Stimulated activated CD4-positive, alpha-beta T cell treated with anti-CD3 and anti-CD28 coated beads, Interleukin-4, amount 100 ng/mL, for 24 hours (primary cell): ENCODE measurements around the gene APOE.
"Not testable (repeated sequence)": the region's sequence is repeated elsewhere in the genome, so short reads cannot be mapped to it uniquely, and the experiment has no call there.

Source experiments
- DNase-seq: peaks from one replicate; pipeline ENCODE4 v3.0.0-alpha.2; 2020

APOE gene

DNA sequence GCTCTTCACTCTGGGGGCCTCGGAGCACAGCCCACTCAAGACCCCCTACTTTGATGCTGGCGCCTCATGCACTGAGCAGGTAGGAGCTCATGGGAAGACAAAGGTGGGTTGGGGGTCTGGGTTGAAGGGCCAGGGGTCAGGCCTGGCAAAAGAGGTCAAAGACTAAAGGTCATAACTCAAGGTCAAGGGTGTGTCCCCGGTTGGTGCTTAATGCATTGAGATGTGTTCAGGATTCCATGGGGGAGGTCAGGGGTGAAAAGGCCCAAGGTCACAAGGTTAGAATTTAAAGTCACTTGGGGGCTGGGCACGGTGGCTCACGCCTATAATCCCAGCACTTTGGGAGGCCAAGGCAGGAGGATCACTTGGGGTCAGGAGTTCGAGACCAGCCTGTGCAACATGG, 19.5 kb upstream of the APOE start:
- no peak for DNase-seq

DNA sequence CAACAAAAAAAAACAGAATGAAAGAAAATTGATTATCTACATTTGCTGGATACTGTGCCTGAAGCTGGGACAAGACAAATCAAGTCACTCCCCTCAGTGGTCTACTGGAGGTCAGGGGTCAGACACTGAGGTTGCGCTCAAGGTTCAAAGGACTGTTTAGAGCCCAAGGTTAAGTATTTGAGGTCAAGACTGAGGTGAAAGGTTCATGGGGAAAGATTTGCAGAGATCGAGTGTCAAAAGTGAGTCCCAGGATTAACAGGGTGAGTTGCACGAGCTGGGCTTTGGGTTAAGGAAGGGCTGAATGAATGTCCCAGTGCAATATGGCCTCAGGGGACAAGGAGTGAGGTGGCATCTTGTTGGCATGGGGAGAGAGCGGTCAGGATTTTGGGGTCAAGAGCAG, 17.9 kb upstream of the APOE start:
- no peak for DNase-seq

DNA sequence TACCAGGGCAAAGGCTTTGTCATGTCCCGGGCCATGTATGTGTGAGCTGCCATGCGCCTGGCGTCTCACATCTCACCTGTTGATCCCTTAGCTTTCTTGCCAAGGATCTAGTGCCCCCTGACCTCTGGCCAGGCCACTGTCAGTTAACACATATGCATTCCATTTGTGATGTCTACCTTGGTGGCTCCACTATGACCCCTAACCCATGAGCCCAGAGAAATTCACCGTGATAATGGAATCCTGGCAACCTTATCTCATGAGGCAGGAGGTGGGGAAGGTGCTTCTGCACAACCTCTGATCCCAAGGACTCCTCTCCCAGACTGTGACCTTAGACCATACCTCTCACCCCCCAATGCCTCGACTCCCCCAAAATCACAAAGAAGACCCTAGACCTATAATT, 17.3 kb upstream of the APOE start:
- DNase-seq: not testable (repeated sequence)

DNA sequence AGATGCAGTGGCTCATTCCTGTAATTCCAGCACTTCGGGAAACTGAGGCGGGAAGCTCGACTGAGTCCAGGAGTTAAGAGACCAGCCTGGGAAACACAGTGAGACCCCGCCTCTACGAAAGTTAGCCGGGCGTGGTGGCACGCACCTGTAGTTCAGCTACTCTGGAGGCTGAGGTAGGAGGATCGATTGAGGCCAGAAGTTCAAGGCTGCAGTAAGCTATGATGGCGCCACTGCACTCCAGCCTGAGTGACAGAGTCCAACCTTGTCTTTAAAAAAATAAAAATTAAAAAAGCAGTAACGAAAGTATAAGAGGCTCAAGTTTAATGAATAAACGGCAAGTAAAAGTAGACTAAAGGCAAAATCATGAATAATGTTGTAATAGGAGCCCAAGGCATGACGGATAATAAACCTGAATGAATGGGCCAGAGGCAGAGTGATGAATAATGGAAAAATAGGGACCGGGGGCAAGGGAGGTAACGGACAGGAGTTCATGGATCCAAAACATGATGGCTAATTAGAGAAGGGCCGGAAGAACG, 15.7 kb upstream of the APOE start:
- DNase-seq: no peak

DNA sequence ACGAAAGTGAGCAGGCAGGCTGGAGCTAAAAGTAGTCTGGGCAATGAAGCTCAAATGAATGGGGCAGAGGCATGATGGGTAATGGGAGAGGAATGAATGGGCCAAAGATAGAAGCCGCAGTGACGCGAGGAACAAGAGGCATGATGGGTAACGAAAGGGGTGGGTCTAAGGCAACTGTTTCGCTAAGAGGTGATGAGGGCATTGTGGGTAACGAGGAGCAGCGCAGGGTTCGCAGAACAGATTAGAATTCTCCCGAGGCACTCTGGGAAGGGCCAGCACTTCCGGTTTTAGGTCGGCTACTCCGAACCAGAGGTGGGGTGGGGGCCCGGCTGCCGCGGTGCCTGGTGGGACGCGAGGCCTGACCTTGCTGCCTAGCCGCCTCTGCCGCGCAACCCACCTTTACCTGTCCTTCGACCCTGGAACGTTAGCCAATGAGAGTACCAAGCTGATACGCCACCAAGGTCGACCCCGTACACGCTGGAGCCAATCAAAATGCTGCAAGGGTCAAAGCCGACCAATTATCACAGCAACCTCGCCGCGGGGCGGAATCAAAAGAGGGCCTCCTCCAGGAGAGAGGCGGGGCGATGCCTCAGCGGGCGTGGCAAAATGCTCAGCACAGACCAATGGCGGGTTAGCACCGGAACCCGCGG, 15.1 kb upstream of the APOE start:
- DNase-seq: peak; percentile 100

DNA sequence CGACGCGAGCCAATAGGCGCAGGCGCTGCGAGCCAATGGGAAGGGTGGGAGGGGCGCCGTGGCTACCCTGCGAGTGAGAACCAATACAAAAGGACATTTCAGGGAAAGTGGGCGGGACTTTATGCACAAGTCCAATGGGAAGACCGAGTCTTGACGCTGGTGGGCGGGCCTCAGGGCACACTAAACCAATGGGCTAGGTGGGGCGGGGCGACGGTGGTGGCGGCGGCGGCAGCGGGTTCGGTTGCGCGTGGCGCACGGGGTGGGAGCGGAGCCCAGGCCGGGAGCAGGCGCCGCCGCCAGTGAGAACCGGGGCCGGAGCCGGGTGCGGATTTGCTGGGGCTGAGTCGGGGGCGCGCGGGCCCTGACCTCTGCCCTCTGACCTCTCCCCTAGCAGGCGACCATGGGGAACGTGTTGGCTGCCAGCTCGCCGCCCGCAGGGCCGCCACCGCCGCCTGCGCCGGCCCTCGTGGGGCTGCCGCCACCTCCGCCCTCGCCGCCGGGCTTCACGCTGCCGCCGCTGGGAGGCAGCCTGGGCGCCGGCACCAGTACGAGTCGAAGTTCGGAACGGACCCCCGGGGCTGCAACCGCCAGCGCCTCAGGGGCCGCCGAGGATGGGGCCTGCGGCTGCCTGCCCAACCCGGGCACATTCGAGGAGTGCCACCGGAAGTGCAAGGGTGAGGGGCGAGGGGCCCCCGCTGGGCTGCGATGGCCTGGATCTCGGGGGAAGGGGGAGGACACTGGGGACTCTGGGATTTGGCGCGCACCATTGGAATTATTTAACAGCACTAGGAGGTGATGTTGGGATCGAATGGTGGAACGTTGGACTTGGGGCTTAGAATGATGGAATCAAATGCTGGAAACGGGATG, 14.3 kb upstream of the APOE start, which contains the start of gene TOMM40:
Gene TOMM40, plus strand, starts transcription at position 239 of the 867 bp plus-strand sequence. Its CDS starts 162 bp downstream, at position 401.
- peak; percentile 26 for DNase-seq

DNA sequence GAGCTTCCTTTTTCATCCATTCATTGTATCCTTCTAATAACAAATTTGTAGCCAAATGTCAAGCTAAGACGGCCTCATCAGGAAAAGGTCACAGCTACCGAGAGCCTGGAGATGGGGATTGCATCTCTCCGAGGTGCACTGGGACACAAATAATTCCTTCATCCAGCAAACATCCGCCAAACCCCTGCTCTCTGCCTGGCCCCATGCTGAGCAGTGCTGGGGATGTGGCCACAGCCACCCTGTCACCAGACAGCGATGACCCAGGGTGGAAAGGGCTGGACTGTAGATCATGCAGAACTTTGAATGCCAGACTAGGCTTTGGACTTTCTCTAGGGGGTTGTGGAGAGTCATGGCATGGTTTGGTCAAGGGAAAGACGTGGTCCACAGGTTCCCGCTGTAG, 12.7 kb upstream of the APOE start:
- DNase-seq: no peak

DNA sequence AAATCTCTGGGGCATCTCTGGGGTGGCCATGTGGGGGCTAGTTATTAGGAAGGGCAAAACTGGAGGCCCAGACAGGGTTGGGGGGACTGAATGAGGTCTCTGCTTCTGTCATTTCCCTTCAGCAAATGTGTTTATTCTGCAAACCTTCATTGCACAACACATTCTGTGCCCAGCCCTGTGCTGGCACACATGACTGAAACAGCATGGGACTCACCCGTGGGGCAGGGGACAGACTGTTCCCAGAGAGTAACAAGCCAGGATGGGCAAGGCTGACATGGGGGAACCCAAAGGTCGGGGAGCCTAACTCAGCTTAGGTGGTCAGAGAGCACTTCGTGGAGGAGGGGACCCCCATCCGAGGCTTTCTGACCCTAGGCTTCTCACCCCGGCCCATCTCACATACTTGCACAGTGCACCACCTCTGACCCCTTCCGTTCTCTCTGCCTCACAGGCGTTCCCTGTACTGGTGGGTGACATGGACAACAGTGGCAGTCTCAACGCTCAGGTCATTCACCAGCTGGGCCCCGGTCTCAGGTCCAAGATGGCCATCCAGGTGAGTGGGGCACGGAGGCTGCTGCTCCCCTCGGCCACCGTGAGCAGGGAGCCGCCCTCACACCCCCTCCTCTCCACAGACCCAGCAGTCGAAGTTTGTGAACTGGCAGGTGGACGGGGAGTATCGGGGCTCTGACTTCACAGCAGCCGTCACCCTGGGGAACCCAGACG, 12.1 kb upstream of the APOE start:
- DNase-seq: no peak

DNA sequence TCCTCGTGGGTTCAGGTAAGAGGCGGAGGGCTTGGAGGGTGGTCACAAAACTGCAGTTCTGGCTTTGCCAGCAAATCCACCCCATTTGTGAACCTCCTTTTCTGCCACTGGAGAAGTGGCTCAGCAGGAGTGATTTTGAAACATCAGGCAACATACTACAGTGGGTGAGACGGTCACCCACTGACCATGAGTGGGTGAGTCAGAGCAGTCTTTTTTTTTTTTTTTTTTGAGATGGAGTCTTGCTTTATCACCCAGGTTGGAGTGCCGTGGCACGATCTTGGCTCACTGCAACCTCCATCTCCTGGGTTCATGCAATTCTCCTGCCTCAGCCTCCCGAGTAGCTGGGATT, 11.6 kb upstream of the APOE start:
- no peak for DNase-seq

DNA sequence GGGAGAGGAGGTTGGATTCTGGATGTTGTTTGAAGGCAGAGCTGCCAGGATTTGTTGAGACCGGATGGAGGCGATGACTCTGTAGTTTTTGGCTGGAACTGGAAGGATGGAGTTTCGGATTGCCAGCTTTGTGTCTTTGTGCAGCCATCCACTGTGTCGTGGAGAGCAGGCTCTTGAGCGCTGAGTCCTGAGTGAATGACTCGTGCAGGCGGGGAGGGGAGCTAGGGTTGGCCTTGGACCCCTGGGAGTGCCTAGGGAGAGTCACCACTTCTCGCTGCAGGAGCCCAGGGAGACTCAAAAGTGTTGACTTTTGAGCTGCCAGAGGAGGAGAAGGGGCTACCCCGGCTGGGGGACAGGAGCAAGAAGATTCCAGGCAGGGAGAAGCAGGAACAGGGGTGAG, 10.7 kb upstream of the APOE start:
- no peak for DNase-seq

DNA sequence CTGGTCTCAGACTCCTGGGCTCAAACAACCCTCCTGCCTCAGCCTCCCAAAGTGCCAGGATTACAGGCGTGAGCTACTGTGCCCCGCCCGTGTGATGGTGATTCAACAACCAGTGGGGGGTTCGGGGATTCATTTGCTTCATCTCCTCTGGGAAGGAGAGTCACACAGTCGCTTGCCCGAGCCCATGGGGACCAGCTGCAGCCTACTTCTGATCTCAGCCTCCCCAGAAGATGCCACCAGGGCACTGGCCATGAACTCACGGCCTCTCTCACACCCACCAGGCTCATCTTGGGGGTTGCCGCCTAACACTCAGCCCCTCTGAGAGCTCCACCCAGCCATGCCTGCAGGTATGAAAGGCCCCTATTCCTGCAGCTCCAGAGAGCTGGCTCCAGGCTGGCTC, 7.8 kb upstream of the APOE start:
- DNase-seq: no peak

DNA sequence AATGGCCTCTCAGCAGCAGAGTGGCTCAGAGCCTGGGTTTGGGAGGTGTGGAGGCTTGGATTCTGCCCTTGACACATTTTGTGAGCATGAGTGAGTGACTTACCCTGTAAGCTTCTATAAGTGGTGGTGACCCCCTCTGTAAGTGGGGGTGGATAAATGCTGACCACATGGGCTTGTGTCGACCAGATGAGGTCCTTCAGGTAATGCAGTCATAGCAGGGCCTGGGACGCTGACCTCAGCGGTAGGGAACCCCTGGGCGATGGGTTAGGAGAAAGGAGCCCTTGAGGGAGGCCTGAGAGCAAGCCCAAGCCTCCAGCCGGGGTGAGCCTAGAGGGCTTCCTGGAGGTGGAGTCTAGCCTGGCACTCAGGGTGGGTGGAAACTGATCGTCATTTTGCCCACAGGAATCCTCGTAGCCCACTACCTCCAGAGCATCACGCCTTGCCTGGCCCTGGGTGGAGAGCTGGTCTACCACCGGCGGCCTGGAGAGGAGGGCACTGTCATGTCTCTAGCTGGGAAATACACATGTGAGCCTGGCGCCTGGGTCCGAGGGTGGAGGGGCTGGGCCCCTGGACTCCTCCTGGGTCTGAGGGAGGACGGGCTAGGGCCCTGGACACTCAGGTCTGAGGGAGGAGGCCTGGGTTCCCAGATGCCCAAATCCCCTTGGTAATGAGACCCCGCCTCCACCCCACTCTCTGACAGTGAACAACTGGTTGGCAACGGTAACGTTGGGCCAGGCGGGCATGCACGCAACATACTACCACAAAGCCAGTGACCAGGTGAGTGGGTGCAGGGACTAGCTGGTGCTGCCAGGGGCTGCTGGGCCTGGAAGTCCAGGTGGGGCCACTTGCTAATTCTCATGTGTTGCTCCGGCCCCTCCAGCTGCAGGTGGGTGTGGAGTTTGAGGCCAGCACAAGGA, 5.0 kb upstream of the APOE start:
- DNase-seq: no peak

DNA sequence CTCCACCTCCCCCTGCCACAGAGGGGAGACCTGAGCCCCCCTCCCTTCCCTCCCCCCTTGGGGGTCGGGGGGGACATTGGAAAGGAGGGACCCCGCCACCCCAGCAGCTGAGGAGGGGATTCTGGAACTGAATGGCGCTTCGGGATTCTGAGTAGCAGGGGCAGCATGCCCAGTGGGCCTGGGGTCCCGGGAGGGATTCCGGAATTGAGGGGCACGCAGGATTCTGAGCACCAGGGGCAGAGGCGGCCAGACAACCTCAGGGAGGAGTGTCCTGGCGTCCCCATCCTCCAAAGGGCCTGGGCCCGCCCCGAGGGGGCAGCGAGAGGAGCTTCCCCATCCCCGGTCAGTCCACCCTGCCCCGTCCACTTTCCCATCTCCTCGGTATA, 2.4 kb upstream of the APOE start:
- DNase-seq: no peak

DNA sequence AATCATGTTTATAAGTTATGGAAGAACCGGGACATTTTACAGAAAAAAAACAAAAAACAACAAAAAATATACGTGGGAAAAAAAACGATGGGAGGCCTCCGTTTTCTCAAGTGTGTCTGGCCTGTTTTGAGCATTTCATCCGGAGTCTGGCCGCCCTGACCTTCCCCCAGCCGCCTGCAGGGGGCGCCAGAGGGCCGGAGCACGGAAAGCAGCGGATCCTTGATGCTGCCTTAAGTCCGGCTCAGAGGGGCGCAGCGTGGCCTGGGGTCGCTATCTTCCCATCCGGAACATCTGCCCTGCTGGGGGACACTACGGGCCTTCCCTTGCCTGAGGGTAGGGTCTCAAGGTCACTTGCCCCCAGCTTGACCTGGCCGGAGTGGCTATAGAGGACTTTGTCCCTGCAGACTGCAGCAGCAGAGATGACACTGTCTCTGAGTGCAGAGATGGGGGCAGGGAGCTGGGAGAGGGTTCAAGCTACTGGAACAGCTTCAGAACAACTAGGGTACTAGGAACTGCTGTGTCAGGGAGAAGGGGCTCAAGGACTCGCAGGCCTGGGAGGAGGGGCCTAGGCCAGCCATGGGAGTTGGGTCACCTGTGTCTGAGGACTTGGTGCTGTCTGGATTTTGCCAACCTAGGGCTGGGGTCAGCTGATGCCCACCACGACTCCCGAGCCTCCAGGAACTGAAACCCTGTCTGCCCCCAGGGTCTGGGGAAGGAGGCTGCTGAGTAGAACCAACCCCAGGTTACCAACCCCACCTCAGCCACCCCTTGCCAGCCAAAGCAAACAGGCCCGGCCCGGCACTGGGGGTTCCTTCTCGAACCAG, 1.8 kb upstream of the APOE start:
- peak; percentile 78 for DNase-seq

DNA sequence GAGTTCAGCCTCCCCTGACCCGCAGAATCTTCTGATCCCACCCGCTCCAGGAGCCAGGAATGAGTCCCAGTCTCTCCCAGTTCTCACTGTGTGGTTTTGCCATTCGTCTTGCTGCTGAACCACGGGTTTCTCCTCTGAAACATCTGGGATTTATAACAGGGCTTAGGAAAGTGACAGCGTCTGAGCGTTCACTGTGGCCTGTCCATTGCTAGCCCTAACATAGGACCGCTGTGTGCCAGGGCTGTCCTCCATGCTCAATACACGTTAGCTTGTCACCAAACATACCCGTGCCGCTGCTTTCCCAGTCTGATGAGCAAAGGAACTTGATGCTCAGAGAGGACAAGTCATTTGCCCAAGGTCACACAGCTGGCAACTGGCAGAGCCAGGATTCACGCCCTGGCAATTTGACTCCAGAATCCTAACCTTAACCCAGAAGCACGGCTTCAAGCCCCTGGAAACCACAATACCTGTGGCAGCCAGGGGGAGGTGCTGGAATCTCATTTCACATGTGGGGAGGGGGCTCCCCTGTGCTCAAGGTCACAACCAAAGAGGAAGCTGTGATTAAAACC, 1.1 kb upstream of the APOE start:
- no peak for DNase-seq

DNA sequence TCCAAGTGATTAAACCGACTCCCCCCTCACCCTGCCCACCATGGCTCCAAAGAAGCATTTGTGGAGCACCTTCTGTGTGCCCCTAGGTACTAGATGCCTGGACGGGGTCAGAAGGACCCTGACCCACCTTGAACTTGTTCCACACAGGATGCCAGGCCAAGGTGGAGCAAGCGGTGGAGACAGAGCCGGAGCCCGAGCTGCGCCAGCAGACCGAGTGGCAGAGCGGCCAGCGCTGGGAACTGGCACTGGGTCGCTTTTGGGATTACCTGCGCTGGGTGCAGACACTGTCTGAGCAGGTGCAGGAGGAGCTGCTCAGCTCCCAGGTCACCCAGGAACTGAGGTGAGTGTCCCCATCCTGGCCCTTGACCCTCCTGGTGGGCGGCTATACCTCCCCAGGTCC, 2.0 kb downstream of the APOE start:
- DNase-seq: no peak

DNA sequence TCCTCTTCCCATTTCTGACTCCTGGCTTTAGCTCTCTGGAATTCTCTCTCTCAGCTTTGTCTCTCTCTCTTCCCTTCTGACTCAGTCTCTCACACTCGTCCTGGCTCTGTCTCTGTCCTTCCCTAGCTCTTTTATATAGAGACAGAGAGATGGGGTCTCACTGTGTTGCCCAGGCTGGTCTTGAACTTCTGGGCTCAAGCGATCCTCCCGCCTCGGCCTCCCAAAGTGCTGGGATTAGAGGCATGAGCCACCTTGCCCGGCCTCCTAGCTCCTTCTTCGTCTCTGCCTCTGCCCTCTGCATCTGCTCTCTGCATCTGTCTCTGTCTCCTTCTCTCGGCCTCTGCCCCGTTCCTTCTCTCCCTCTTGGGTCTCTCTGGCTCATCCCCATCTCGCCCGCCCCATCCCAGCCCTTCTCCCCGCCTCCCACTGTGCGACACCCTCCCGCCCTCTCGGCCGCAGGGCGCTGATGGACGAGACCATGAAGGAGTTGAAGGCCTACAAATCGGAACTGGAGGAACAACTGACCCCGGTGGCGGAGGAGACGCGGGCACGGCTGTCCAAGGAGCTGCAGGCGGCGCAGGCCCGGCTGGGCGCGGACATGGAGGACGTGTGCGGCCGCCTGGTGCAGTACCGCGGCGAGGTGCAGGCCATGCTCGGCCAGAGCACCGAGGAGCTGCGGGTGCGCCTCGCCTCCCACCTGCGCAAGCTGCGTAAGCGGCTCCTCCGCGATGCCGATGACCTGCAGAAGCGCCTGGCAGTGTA, 2.7 kb downstream of the APOE start:
- no peak for DNase-seq

DNA sequence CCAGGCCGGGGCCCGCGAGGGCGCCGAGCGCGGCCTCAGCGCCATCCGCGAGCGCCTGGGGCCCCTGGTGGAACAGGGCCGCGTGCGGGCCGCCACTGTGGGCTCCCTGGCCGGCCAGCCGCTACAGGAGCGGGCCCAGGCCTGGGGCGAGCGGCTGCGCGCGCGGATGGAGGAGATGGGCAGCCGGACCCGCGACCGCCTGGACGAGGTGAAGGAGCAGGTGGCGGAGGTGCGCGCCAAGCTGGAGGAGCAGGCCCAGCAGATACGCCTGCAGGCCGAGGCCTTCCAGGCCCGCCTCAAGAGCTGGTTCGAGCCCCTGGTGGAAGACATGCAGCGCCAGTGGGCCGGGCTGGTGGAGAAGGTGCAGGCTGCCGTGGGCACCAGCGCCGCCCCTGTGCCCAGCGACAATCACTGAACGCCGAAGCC, 3.3 kb downstream of the APOE start:
- no peak for DNase-seq

DNA sequence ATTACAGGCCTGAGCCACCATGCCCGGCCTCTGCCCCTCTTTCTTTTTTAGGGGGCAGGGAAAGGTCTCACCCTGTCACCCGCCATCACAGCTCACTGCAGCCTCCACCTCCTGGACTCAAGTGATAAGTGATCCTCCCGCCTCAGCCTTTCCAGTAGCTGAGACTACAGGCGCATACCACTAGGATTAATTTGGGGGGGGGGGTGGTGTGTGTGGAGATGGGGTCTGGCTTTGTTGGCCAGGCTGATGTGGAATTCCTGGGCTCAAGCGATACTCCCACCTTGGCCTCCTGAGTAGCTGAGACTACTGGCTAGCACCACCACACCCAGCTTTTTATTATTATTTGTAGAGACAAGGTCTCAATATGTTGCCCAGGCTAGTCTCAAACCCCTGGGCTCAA, 4.2 kb downstream of the APOE start:
- no peak for DNase-seq

DNA sequence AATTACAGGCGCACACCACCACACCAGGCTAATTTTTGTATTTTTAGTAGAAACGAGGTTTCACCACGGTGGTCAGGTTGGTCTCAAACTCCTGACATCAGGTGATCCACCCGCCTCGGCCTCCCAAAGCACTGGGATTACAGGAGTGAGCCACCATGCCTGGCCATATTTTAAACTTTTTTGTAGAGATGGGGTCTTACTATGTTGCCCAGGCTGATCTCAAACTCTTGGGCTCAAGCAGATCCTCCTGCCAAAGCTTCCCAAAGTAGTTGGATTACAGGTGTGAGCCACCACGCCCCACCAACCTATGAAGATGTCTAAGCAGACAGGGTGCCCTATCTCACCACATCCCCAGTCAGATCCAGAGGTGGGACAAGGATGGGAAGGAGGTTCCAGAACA, 6.3 kb downstream of the APOE start:
- not testable (repeated sequence) for DNase-seq
